Peyer's patch (tissue), 4 donors: Measurements from ENCODE around the gene SNX27. TPM values are rescaled to one million over a fixed set of nuclear protein-coding genes. Genes with fewer than 3 reads are reported as not detected.

Experiments used
- DNase-seq, 3 donors: peaks; one replicate each; pipeline ENCODE4 v3.0.0-alpha.2; 2017 to 2019
- H3K27ac ChIP-seq, 4 donors: fragments of 200-600 bp; sonication (generic); one replicate each; pipeline ENCODE4 v1.5.1; 2016 to 2019
- H3K27me3 ChIP-seq, 2 donors: fragments of 200-600 bp; sonication (generic); one replicate each; pipeline ENCODE4 v1.5.1; 2019
- H3K36me3 ChIP-seq, 3 donors: fragments of 200-600 bp; sonication (generic); one replicate each; pipeline ENCODE4 v1.5.1; 2016 to 2019
- H3K4me1 ChIP-seq, 4 donors: fragments of 200-600 bp; sonication (generic); one replicate each; pipeline ENCODE4 v1.5.1; 2016 to 2019
- H3K4me3 ChIP-seq, 4 donors: fragments of 200-600 bp; sonication (generic); 1 replicate in 3 of 4; 2 replicates in 1 of 4; pipeline ENCODE4 v1.5.1; 2016 to 2019; ENCODE audit warnings: mild to moderate bottlenecking in 1 of 4
- H3K9me3 ChIP-seq, 4 donors: fragments of 200-600 bp; sonication (generic); one replicate each; pipeline ENCODE4 v1.5.1; 2016 to 2019; ENCODE audit warnings: mild to moderate bottlenecking in 1 of 4
- POLR2A ChIP-seq, 2 donors: fragments of 450-650 bp; IDR thresholded peaks; one replicate each; pipeline ENCODE4 v1.5.1; 2017; ENCODE audit warnings: antibody characterized with exemption in 2 of 2, mild to moderate bottlenecking in 2 of 2, moderate library complexity in 2 of 2
- total RNA-seq, 4 donors: library from RNA; depleted of rRNA; stranded (reverse); fragments of >200 nt; gene quantifications; one replicate each; pipeline ENCODE4 v1.1.0, GENCODE V29; 2016
- TF ChIP-seq, protein P1 (sequence below), 6 experiments: fragments of 450-650 bp in 4 of 6; fragments of 200-600 bp in 2 of 6; sonication (generic) in 1 of 6; IDR thresholded peaks; one replicate each; pipeline ENCODE4 v1.5.1; 2017 to 2019; ENCODE audit warnings: antibody characterized with exemption in 6 of 6, mild to moderate bottlenecking in 3 of 6, moderate library complexity in 1 of 6

SNX27 gene
- total RNA-seq, 4 donors from 2014 or later: 24.0 to 50.3 (median 35.1) TPM

DNA sequence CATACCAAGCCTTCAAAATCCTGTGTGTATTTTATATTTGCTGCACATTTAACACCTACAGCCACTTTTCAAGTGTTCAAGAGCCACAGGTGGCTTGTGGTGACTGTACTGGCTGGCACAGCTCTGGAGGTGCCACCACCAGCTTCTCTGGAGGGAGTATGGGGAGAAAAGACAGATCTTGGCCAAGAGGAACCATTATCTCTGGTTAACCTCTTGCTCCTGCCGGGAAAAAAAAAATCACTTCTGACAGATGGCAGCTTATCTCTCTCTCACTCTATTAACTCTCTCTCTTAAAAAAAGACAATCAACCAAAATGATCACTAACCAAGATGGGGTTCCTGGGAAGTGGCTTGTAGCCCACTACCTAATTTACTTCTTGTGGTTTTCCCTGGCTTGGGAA, 108.3 kb downstream of the SNX27 start:
- Histone ChIP-seq H3K9me3 (no peaks in the 10 kb centered on the region), H3K36me3 (no peaks in the 10 kb centered on the region), H3K27me3 (peaks cover 0 to 8% of the 10 kb centered on the region in 2 donors), H3K4me1 (peaks cover 0 to 29% (median 5%) of the 10 kb centered on the region in 4 donors), H3K27ac (peak overlapping the region in 3 of 4 donors; percentile 53 to 63 (median 63)), H3K4me3 (peak overlapping the region in 2 of 4 donors; percentile 55 to 58)
- TF ChIP-seq POLR2A (IDR thresholded peaks at IDR 0.05): no peak
- TF ChIP-seq, protein P1, sequence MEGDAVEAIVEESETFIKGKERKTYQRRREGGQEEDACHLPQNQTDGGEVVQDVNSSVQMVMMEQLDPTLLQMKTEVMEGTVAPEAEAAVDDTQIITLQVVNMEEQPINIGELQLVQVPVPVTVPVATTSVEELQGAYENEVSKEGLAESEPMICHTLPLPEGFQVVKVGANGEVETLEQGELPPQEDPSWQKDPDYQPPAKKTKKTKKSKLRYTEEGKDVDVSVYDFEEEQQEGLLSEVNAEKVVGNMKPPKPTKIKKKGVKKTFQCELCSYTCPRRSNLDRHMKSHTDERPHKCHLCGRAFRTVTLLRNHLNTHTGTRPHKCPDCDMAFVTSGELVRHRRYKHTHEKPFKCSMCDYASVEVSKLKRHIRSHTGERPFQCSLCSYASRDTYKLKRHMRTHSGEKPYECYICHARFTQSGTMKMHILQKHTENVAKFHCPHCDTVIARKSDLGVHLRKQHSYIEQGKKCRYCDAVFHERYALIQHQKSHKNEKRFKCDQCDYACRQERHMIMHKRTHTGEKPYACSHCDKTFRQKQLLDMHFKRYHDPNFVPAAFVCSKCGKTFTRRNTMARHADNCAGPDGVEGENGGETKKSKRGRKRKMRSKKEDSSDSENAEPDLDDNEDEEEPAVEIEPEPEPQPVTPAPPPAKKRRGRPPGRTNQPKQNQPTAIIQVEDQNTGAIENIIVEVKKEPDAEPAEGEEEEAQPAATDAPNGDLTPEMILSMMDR (IDR thresholded peaks at IDR 0.05): no peak
- no peak for DNase-seq

DNA sequence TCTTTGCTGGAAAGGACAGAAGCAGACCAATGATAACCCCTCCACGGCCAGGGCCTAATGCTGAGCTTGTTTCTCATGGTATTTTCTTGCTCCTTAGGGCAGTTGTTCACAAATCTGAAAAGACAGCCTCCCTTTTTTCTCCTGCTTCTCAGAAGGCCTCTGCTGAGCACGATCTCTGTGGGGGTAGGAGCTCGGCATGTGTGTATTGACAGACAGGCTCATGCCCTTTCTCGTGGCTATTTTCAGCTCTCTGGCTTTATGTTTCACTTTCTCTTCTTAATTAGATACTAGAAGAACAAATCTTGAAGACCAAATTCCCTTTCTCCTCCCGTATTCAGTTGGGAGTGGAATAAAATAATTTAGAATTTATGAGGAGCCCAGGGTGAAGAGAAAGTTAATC, 108.7 kb downstream of the SNX27 start:
- H3K9me3 ChIP-seq: no peaks in the 10 kb centered on the region
- H3K4me3 ChIP-seq: peak overlapping the region; percentile 42 to 58 (median 54)
- TF ChIP-seq POLR2A (IDR thresholded peaks at IDR 0.05): no peak
- TF ChIP-seq, protein P1 (IDR thresholded peaks at IDR 0.05): no peak
- H3K27me3 ChIP-seq: peaks cover 0 to 8% of the 10 kb centered on the region in 2 donors
- peaks cover 0 to 29% (median 5%) of the 10 kb centered on the region in 4 donors for H3K4me1 ChIP-seq
- no peaks in the 10 kb centered on the region for H3K36me3 ChIP-seq
- no peak for DNase-seq
- H3K27ac ChIP-seq: peak overlapping the region; percentile 53 to 63 (median 58)

DNA sequence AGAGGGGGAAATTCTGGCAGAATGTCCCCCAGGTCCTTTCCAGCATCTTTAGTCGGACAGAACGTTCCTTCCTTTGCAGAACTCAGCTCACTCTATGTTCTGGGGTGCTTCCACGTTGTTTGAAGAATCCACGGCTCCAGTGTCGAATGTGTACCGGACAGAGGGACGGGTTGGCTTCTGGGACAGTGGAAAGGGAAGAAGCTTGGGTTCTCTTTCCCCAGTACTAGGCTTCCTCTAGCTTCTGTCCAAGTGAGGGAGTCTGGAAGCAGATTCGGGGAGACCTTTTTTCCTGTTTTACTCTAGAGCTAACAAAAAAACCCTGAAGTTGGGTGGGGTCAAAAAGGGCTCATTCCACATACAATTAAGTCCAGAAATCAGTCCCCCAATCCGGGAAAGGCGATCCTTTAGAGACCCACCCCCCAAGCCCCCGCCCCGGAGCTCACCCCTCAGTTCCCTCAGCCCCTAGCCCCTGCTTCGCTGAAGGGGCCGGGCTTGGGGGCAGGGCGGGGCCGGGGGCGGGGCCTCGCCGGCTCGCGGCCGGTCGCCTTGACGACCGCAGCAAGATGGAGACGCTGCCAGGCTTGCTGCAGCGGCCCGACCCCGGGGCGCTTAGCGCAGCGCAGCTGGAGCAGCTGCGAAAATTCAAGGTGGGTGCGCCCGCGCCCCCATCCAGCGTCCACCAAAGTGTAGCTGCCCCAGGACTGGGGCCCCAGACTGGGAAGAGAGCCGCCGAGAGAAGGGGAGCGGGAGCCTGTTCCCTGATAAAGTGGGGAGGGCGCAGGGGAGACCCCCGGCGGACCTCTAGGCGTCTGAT, 109.3 kb downstream of the SNX27 start, which contains the start of gene RIIAD1:
Gene RIIAD1 (plus strand): TSS at position 549 of the 814 bp plus-strand sequence. CDS start 15 bp downstream, at position 564.
- Histone ChIP-seq H3K4me1 (peaks cover 0 to 29% (median 5%) of the 10 kb centered on the region in 4 donors), H3K9me3 (no peaks in the 10 kb centered on the region), H3K4me3 (peak within 1 kb of the TSS; percentile 42 to 58 (median 54)), H3K27me3 (peaks cover 0 to 8% of the 10 kb centered on the region in 2 donors), H3K36me3 (no peaks in the 10 kb centered on the region), H3K27ac (peak within 1 kb of the TSS; percentile 53 to 63 (median 58))
- TF ChIP-seq POLR2A (IDR thresholded peaks at IDR 0.05): no peak
- TF ChIP-seq, protein P1 (IDR thresholded peaks at IDR 0.05): no peak
- peak in 1 of 3 donors; percentile 21 for DNase-seq

DNA sequence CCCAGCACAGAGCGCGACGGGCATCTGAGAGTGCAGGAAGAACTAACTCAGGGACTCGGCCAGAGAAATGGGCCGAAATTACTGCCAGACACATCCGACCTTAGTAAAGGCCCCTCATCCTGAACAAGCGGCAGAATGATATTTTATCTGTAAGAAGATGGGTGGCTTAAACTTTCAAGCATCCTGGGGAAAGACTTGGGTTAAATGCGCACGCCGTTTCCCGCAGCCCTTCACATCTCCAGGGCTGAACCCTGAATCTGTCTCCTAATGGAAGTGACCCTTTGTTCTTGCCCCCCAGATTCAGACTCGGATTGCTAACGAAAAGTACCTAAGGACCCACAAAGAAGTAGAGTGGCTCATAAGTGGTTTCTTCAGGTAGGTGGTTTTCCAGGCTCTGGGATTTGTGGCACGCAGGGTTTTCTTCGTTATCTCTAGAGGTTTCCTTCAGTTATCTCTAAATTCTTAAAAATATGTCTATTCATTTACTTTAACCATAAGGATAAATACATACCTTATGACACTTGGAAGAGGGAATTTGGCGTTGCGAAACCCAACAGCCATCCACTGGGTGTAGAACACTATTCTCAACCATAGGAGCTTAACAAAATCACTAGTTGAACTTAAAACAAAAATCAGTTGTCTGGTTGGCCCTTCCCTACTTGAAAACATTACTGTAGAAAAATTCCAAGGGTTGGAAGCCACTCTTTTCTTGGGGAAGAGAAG, 110.1 kb downstream of the SNX27 start:
- Histone ChIP-seq H3K4me3 (peak overlapping the region; percentile 42 to 58 (median 54)), H3K27ac (peak overlapping the region in 2 of 4 donors; percentile 53 to 63), H3K36me3 (no peaks in the 10 kb centered on the region), H3K9me3 (no peaks in the 10 kb centered on the region), H3K27me3 (peaks cover 0 to under 1% of the 10 kb centered on the region in 2 donors), H3K4me1 (peaks cover 0 to 25% (median 5%) of the 10 kb centered on the region in 4 donors)
- DNase-seq: peak in 1 of 3 donors; percentile 19
- TF ChIP-seq POLR2A (IDR thresholded peaks at IDR 0.05): no peak
- TF ChIP-seq, protein P1 (IDR thresholded peaks at IDR 0.05): no peak

DNA sequence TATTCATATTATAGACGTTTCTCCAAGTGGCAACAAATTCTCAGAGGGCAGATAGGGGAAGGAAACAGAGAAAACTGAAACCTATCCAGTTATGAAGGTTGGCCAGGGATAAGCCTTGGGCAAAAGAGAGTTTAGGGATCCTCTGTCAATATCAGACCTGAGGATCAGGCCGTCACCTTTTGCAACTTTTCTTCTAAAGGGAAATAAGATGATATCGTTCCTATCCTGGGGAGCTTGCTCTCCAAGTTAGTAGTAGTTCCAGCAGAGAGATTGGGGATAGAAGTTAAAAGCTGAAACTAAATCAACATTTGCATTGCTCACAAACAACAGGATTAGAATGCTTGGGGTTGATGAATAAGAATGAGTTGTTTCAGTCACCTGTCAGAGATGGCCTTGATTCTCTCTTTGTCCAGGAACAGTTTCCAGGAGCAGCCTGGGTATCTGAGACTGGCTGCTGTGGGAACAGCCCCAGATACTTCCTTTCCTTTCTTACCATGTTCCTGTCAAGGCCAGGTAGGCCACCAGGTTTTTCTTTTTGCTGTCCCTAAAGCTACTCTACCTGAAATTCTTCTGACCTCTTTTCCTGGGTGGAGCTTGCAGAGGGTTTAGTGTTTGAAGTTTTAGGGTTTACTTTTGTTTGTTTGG, 112.0 kb downstream of the SNX27 start:
- Histone ChIP-seq H3K27me3 (no peaks in the 10 kb centered on the region), H3K9me3 (no peaks in the 10 kb centered on the region), H3K36me3 (no peaks in the 10 kb centered on the region), H3K27ac (no peak overlapping the region), H3K4me3 (no peak overlapping the region), H3K4me1 (peaks cover 0 to 23% (median 5%) of the 10 kb centered on the region in 4 donors)
- TF ChIP-seq POLR2A (IDR thresholded peaks at IDR 0.05): no peak
- TF ChIP-seq, protein P1 (IDR thresholded peaks at IDR 0.05): no peak
- no peak for DNase-seq
